Upper lobe of left lung (tissue), 4 donors: Measurements from ENCODE around the gene GCLM.

ENCODE experiments used
- EP300 ChIP-seq, 4 donors: sonication (generic); formaldehyde crosslinking; IDR thresholded peaks; one replicate each; pipeline ENCODE4 v1.5.1; 2017; ENCODE audit warnings: antibody characterized with exemption in 4 of 4, control low read depth in 2 of 4
- POLR2A ChIP-seq, 4 donors: fragments of 450-650 bp; IDR thresholded peaks; one replicate each; pipeline ENCODE4 v1.5.1; 2016 to 2017; ENCODE audit warnings: antibody characterized with exemption in 4 of 4, mild to moderate bottlenecking in 2 of 4
- POLR2AphosphoS5 ChIP-seq, 2 donors: sonication (generic); formaldehyde crosslinking; IDR thresholded peaks; one replicate each; pipeline ENCODE4 v1.5.1; 2017; ENCODE audit warnings: antibody characterized with exemption in 2 of 2
- TF ChIP-seq, protein P1 (sequence below), 6 experiments: fragments of 450-650 bp in 4 of 6; fragments of 200-600 bp in 2 of 6; sonication (generic) in 2 of 6; IDR thresholded peaks; one replicate each; pipeline ENCODE4 v1.5.1; 2016 to 2019; ENCODE audit warnings: antibody characterized with exemption in 6 of 6

DNA sequence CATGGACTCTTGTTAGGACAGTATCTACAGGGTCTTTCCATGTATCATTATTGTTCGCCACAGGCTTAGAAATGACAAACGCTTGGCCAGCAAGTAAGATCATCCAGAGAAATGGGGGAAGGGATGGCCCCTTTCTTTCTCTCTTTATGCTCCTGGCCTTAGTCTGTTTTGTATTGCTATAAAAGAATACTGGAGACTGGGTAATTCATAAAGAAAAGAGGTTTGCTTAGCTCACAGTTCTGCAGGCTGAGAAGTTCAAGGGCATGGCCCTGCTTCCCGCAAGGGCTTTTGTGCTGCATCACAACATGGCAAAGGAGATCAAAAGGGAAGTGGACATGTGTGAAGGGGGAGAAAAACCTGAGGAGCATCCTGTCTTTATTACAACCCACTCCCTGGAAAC lies 71.3 kb downstream of the GCLM start:
- TF ChIP-seq, protein P1, sequence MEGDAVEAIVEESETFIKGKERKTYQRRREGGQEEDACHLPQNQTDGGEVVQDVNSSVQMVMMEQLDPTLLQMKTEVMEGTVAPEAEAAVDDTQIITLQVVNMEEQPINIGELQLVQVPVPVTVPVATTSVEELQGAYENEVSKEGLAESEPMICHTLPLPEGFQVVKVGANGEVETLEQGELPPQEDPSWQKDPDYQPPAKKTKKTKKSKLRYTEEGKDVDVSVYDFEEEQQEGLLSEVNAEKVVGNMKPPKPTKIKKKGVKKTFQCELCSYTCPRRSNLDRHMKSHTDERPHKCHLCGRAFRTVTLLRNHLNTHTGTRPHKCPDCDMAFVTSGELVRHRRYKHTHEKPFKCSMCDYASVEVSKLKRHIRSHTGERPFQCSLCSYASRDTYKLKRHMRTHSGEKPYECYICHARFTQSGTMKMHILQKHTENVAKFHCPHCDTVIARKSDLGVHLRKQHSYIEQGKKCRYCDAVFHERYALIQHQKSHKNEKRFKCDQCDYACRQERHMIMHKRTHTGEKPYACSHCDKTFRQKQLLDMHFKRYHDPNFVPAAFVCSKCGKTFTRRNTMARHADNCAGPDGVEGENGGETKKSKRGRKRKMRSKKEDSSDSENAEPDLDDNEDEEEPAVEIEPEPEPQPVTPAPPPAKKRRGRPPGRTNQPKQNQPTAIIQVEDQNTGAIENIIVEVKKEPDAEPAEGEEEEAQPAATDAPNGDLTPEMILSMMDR (IDR thresholded peaks at IDR 0.05) = no peak
- TF ChIP-seq POLR2A (IDR thresholded peaks at IDR 0.05) (no peak), EP300 (IDR thresholded peaks at IDR 0.05) (no peak), POLR2AphosphoS5 (IDR thresholded peaks at IDR 0.05) (no peak)
